GM04503 (cell line): ENCODE measurements around the gene AMFR.

Experiments used
- DNase-seq: peaks from one replicate; pipeline ENCODE4 v3.0.0-alpha.2; 2012; ENCODE audit warnings: low read depth

The AMFR gene

GRCh38 chr16:56330476-56330875 is 94.9 kb downstream of the AMFR start:
- no peak for DNase-seq

- DNase-seq: no peak
Measured at GRCh38 chr16:56329887-56330286, 95.5 kb downstream of the AMFR start.

- DNase-seq: no peak
Measured at GRCh38 chr16:56328276-56329022, 96.9 kb downstream of the AMFR start.

DNA sequence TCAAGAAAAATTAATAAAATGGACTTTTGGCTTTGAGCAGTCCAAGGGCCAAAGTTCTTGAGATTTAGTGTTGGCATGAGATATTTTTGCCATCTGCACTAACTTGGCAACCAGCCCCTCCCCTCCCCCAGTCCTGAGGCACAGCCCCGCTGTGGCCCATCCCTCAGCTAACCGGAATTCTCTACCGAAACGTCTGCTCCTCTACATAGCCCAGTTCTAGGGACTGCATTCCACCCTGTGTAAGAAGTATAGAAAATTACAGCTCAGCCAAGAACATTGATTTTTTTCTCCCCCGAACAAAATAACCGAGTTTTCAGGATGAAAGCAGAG is 97.5 kb downstream of the AMFR start:
- no peak for DNase-seq

- no peak for DNase-seq
Measured at GRCh38 chr16:56327071-56327928, 98.0 kb downstream of the AMFR start.

- DNase-seq: no peak
Measured at GRCh38 chr16:56325956-56326355, 99.4 kb downstream of the AMFR start.

DNA sequence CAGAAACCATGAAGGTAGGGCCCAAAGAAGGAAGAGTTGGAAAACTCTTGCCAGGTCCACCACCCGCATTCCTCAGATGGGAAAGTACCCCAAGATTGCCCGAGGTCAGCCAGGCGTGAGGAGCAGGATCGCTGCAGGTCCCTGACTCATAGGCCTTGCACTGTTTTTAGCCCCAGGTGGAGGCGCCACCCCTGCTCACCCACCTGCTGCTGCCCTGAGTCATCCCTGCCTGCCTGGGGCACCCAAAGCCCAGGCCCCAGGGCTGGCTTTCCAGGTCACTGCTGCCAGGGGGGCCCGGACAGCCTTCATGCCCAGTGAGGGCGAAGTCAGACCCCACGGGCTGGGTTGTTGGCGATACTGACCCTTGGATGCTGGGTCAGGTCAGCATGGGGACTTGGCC is 100.9 kb downstream of the AMFR start:
- DNase-seq: no peak

GRCh38 chr16:56321571-56321970 is 103.8 kb downstream of the AMFR start:
- no peak for DNase-seq

DNA sequence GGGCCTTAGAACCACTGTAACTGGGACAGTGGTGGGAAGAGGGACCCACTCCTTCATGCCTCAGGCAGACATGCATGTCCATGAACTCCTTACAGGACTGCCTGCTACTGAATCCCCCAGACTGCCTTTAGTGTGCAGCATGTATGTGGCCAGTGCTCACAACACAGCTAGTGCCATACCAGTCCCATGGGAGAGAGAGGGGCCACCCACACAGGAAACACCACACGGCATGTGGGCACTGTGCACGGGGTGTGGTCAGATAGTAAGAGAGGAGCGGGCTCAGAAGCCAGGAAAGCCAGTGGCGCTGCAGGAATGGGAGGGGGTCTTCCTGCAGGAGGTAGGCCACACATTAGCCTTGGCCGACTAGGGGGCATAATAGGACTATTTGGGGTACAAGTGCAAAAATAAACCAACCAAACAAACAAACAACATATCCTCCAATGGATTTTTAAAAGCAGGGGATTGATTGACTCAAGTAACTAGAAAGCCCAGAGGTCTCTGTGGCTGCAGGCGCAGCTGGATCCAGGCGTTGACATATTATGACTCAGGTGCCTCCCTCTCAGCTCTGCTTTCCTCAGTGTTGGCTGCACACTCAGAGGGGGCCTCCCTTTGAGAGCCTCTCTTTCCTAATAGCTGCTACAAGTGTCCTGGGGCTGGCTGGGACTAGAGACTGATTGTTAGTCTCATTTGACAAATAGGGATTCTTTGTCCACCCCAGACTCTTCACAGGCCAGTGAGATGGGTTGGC is 104.4 kb downstream of the AMFR start:
- no peak for DNase-seq

- DNase-seq: no peak
Measured at GRCh38 chr16:56320056-56320455, 105.3 kb downstream of the AMFR start.

GRCh38 chr16:56319376-56319775 is 106.0 kb downstream of the AMFR start:
- DNase-seq: no peak

DNA sequence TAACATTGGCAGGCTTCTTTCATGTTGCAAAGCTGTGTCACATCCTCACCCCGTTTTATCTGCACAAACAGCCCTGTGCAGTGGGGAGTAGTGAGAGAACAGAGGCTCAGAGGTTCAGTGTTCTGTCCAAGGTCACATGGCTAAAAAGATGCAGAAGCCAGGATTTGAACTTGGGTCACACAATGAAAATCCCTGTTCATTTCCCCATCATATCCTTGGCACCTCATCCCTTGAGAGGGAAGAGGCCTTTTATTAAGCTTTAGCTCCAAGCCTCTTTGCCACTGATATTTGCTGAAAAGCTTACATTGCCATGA is 106.6 kb downstream of the AMFR start:
- DNase-seq: no peak

DNA sequence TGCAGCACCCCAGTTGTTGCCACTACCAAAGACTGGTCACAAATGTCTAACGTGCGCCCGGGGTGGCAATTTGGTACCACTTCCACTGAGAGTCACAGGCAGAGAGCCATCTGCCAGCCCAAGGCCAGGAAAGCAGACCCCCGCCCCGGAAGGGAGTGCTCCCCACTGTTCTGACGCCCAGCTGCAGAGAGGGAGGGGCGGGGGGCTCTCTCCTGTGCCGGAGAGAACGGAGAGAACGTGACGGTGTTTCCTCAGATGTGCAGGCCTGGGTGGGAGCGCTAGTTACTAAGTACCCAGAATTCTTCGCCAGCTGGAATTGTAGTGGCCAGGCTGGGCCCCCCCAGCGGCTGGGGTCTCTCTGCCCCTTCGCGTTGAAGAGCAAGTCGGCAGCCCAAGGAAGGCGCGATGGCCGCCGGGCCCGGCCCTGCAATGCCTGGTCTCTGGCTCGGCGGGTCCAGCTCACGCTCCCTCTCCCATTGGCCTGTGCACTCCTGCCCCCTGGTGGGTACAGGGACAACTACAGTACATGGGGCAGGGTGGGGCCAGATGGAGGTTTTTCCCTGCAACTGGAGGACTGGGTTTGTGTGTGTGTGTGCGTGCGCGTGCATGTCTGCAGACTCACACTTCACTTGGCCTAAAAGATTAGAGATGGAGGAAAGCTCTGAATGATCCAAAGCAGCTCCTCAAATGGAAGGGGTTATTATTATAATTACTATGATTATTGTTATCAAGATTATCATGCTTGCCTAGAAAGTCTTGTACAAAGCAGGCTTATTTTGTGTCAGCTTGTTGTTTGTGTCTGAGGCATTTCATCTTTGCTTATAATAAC is 107.1 kb downstream of the AMFR start:
- no peak for DNase-seq

DNA sequence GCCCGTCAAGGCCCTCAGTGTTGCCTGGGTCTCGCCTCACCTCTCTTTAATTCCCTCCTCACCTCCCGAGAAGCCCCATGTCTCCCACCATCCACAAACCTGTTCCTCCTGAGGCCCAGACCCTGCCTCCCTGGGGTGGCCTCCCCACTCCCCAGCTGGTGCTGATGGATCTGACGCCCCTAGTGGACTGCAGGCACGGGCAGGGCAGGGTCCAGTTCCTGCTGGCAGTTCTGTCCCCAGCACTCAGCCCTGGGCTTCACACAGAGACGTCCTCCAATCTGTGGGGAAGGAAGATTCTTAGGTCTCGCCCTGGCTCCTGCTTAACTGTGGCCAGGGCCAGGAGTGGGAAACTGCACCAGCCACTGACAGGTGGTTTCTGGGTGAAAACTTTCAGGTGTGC is 108.8 kb downstream of the AMFR start:
- DNase-seq: no peak

GRCh38 chr16:56315955-56316354 is 109.4 kb downstream of the AMFR start:
- DNase-seq: no peak

DNA sequence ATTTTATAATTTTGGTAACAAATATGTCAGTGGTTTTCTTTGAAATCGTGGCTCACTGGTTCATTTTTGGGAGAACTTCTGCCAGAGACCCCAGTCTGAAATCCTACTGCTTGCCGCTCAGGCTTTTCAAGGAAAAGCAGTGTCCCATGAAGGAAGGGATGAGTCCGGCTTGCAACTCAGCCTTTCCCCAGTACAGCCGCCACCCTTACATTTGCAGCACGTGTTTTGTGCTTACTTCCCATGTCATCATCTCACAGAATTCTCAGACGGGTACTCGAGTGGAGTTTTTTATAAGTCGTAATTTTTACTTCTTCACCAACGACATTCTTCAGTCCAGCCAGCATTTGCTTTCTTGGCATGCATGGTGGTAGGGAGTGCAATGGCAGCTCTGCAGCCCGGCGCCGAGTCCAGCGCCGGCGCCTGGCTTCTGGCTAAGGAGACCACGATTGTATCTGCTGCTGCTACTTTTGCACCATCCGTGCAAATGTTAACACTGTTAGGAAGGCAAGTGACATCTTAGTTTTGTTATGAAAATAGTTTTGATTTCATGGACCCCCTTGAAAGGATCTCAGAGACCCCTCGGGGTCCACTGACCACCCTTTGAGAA is 111.0 kb downstream of the AMFR start:
- no peak for DNase-seq

DNA sequence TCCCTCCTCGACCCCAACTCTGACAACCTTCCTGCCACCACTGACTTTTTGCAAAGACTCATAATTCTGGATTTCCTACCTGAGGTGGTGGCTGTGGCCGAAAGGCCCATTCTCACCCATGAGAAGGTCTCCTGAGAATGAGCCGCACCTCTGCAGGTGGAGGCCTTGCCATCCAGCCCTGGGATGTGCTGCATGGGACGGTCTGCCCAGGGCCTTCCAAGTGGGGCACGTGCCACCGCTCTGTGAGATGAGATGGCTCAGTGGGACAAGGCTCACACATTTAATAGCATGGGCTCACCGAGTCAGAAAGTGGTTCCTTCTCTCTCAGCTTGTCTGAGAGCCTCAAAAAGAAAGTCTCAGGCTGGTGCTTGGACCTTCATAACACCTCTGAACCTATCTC is 112.8 kb downstream of the AMFR start:
- DNase-seq: no peak

- no peak for DNase-seq
Measured at GRCh38 chr16:56312028-56312300, 113.4 kb downstream of the AMFR start.
